Activated CD4-positive, alpha-beta T cell treated with anti-CD3 and anti-CD28 coated beads, Interleukin-2, amount 10 ng/mL, durations not matched to agents 7 days and 5 days (primary cell): ENCODE measurements around the gene CAMKMT. TPM values are rescaled to one million over a fixed set of nuclear protein-coding genes. Genes with fewer than 3 reads are reported as not detected.

ENCODE experiments used
- CTCF ChIA-PET: fragments of 350-600 bp; sonication (Branson Sonifier 250); formaldehyde crosslinking; loops from one replicate; lab custom pipeline; 2021; ENCODE audit warnings: antibody characterized with exemption; lab: Charles Lee
- POLR2A ChIA-PET: fragments of 350-600 bp; sonication (Branson Sonifier 250); formaldehyde crosslinking; loops from one replicate; lab custom pipeline; 2021; ENCODE audit warnings: antibody characterized with exemption; lab: Charles Lee
- DNase-seq: peaks from one replicate; pipeline ENCODE4 v3.0.0-alpha.2; 2020
- H3K27ac Mint-ChIP-seq: one replicate; pipeline ENCODE4 v1.8.0; 2021; ENCODE audit warnings: mild to moderate bottlenecking, moderate library complexity, mixed read lengths
- H3K27me3 Mint-ChIP-seq: one replicate; pipeline ENCODE4 v1.8.0; 2021; ENCODE audit warnings: mixed read lengths
- H3K36me3 Mint-ChIP-seq: one replicate; pipeline ENCODE4 v1.8.0; 2021; ENCODE audit warnings: low read depth, mixed read lengths
- H3K4me1 Mint-ChIP-seq: one replicate; pipeline ENCODE4 v1.8.0; 2021; ENCODE audit warnings: mixed read lengths
- H3K4me3 Mint-ChIP-seq: one replicate; pipeline ENCODE4 v1.8.0; 2021; ENCODE audit warnings: mild to moderate bottlenecking, moderate library complexity, mixed read lengths
- H3K9me3 Mint-ChIP-seq: one replicate; pipeline ENCODE4 v1.8.0; 2021; ENCODE audit warnings: mixed read lengths
- total RNA-seq, 2 experiments: library from RNA; stranded (reverse); gene quantifications; one replicate each; pipeline ENCODE4 v1.2.3, GENCODE V29; 2021

Gene CAMKMT
- total RNA-seq, 2 experiments from 2014 or later = 12.1 to 13.7 TPM

GRCh38 chr2:44420725-44421124 is 59.0 kb downstream of the CAMKMT start:
- peaks cover 3% of the 10 kb centered on the region for H3K9me3 Mint-ChIP-seq
- H3K4me1 Mint-ChIP-seq = no peaks in the 10 kb centered on the region
- ChIA-PET POLR2A (no interaction called here), CTCF (interaction anchor here (0.8 kb wide), 1 partner anchor 534 kb away, joined by 4 read pairs; no protein-coding TSS in a partner anchor)
- H3K36me3 Mint-ChIP-seq = peaks cover 3% of the 10 kb centered on the region
- H3K27ac Mint-ChIP-seq = no peak overlapping the region
- no peak overlapping the region for H3K4me3 Mint-ChIP-seq
- no peak for DNase-seq
- H3K27me3 Mint-ChIP-seq = no peaks in the 10 kb centered on the region

- Mint-ChIP-seq H3K27ac (no peak overlapping the region), H3K4me1 (no peaks in the 10 kb centered on the region), H3K36me3 (peaks cover 3% of the 10 kb centered on the region), H3K9me3 (peaks cover 3% of the 10 kb centered on the region), H3K4me3 (no peak overlapping the region), H3K27me3 (no peaks in the 10 kb centered on the region)
- no peak for DNase-seq
- ChIA-PET POLR2A (no interaction called here), CTCF (no interaction called here)
Observed at GRCh38 chr2:44424211-44424610, 62.5 kb downstream of the CAMKMT start.

- H3K36me3 Mint-ChIP-seq = no peaks in the 10 kb centered on the region
- ChIA-PET CTCF (interaction anchor here (0.6 to 1.4 kb wide), 2 partner anchors 27 to 50 kb away, joined by 3 to 4 read pairs; no protein-coding TSS in a partner anchor), POLR2A (no interaction called here)
- H3K9me3 Mint-ChIP-seq = peaks cover 3% of the 10 kb centered on the region
- no peaks in the 10 kb centered on the region for H3K27me3 Mint-ChIP-seq
- no peak for DNase-seq
- no peak overlapping the region for H3K4me3 Mint-ChIP-seq
- H3K4me1 Mint-ChIP-seq = no peaks in the 10 kb centered on the region
- no peak overlapping the region for H3K27ac Mint-ChIP-seq
Observed at GRCh38 chr2:44429034-44429433, 67.3 kb downstream of the CAMKMT start.

- H3K4me1 Mint-ChIP-seq = no peaks in the 10 kb centered on the region
- no peak for DNase-seq
- ChIA-PET CTCF (interaction anchor here (1.4 kb wide), 2 partner anchors 13 to 25 kb away, joined by 3 read pairs; no protein-coding TSS in a partner anchor), POLR2A (no interaction called here)
- no peaks in the 10 kb centered on the region for H3K27me3 Mint-ChIP-seq
- no peaks in the 10 kb centered on the region for H3K36me3 Mint-ChIP-seq
- H3K9me3 Mint-ChIP-seq = no peaks in the 10 kb centered on the region
- H3K4me3 Mint-ChIP-seq = no peak overlapping the region
- H3K27ac Mint-ChIP-seq = no peak overlapping the region
Observed at GRCh38 chr2:44430342-44430741, 68.6 kb downstream of the CAMKMT start.

GRCh38 chr2:44433895-44434294 is 72.1 kb downstream of the CAMKMT start:
- no peak overlapping the region for H3K4me3 Mint-ChIP-seq
- H3K4me1 Mint-ChIP-seq = no peaks in the 10 kb centered on the region
- no peaks in the 10 kb centered on the region for H3K27me3 Mint-ChIP-seq
- POLR2A ChIA-PET = no interaction called here
- peaks cover 3% of the 10 kb centered on the region for H3K36me3 Mint-ChIP-seq
- no peak overlapping the region for H3K27ac Mint-ChIP-seq
- no peak for DNase-seq
- H3K9me3 Mint-ChIP-seq = no peaks in the 10 kb centered on the region
- CTCF ChIA-PET = no interaction called here

- Mint-ChIP-seq H3K36me3 (peaks cover 14% of the 10 kb centered on the region), H3K27ac (no peak overlapping the region), H3K4me3 (no peak overlapping the region), H3K27me3 (no peaks in the 10 kb centered on the region), H3K4me1 (no peaks in the 10 kb centered on the region), H3K9me3 (no peaks in the 10 kb centered on the region)
- CTCF ChIA-PET = interaction anchor here (0.6 kb wide), 2 partner anchors 24 to 85 kb away, joined by 3 read pairs; no protein-coding TSS in a partner anchor
- POLR2A ChIA-PET = no interaction called here
- no peak for DNase-seq
Observed at GRCh38 chr2:44441200-44441599, 79.5 kb downstream of the CAMKMT start.

GRCh38 chr2:44442019-44442418 is 80.3 kb downstream of the CAMKMT start:
- no peak overlapping the region for H3K4me3 Mint-ChIP-seq
- H3K27ac Mint-ChIP-seq = no peak overlapping the region
- no peaks in the 10 kb centered on the region for H3K9me3 Mint-ChIP-seq
- H3K27me3 Mint-ChIP-seq = no peaks in the 10 kb centered on the region
- no peaks in the 10 kb centered on the region for H3K4me1 Mint-ChIP-seq
- ChIA-PET CTCF (interaction anchor here (0.6 kb wide), 1 partner anchor 24 kb away, joined by 3 read pairs; no protein-coding TSS in a partner anchor), POLR2A (no interaction called here)
- peaks cover 18% of the 10 kb centered on the region for H3K36me3 Mint-ChIP-seq
- DNase-seq = no peak

GRCh38 chr2:44443517-44443916 is 81.8 kb downstream of the CAMKMT start:
- no peak for DNase-seq
- CTCF ChIA-PET = interaction anchor here (1.0 to 2.1 kb wide), 2 partner anchors 13 to 21 kb away, joined by 3 to 5 read pairs; no protein-coding TSS in a partner anchor
- no peaks in the 10 kb centered on the region for H3K9me3 Mint-ChIP-seq
- peaks cover 18% of the 10 kb centered on the region for H3K36me3 Mint-ChIP-seq
- H3K27ac Mint-ChIP-seq = no peak overlapping the region
- H3K4me3 Mint-ChIP-seq = no peak overlapping the region
- H3K4me1 Mint-ChIP-seq = no peaks in the 10 kb centered on the region
- POLR2A ChIA-PET = no interaction called here
- no peaks in the 10 kb centered on the region for H3K27me3 Mint-ChIP-seq

GRCh38 chr2:44444881-44445280 is 83.1 kb downstream of the CAMKMT start:
- Mint-ChIP-seq H3K4me1 (no peaks in the 10 kb centered on the region), H3K27me3 (no peaks in the 10 kb centered on the region), H3K36me3 (peaks cover 12% of the 10 kb centered on the region), H3K4me3 (no peak overlapping the region), H3K9me3 (no peaks in the 10 kb centered on the region), H3K27ac (no peak overlapping the region)
- no peak for DNase-seq
- ChIA-PET POLR2A (no interaction called here), CTCF (interaction anchor here (2.1 kb wide), 1 partner anchor 20 kb away, joined by 5 read pairs; no protein-coding TSS in a partner anchor)

GRCh38 chr2:44448860-44449527 is 87.2 kb downstream of the CAMKMT start:
- Mint-ChIP-seq H3K36me3 (peaks cover 12% of the 10 kb centered on the region), H3K27ac (no peak overlapping the region), H3K4me3 (no peak overlapping the region), H3K27me3 (no peaks in the 10 kb centered on the region), H3K4me1 (no peaks in the 10 kb centered on the region), H3K9me3 (no peaks in the 10 kb centered on the region)
- no peak for DNase-seq
- CTCF ChIA-PET = no interaction called here
- POLR2A ChIA-PET = no interaction called here

- H3K27me3 Mint-ChIP-seq = no peaks in the 10 kb centered on the region
Observed at GRCh38 chr2:44450082-44450481, 88.3 kb downstream of the CAMKMT start.

GRCh38 chr2:44450806-44451205 is 89.1 kb downstream of the CAMKMT start:
- Mint-ChIP-seq H3K27ac (no peak overlapping the region), H3K36me3 (peaks cover 5% of the 10 kb centered on the region), H3K4me3 (no peak overlapping the region), H3K27me3 (no peaks in the 10 kb centered on the region), H3K4me1 (no peaks in the 10 kb centered on the region), H3K9me3 (no peaks in the 10 kb centered on the region)
- CTCF ChIA-PET = no interaction called here
- DNase-seq = no peak
- POLR2A ChIA-PET = no interaction called here

More at GRCh38 chr2:44450082-44450481, 88.3 kb downstream of the CAMKMT start:
- H3K27ac Mint-ChIP-seq = no peak overlapping the region
- H3K36me3 Mint-ChIP-seq = peaks cover 7% of the 10 kb centered on the region
- ChIA-PET POLR2A (no interaction called here), CTCF (no interaction called here)
- no peaks in the 10 kb centered on the region for H3K4me1 Mint-ChIP-seq
- H3K9me3 Mint-ChIP-seq = no peaks in the 10 kb centered on the region
- H3K4me3 Mint-ChIP-seq = no peak overlapping the region
- DNase-seq = no peak

- H3K27me3 Mint-ChIP-seq = no peaks in the 10 kb centered on the region
- ChIA-PET POLR2A (no interaction called here), CTCF (no interaction called here)
- H3K9me3 Mint-ChIP-seq = no peaks in the 10 kb centered on the region
- no peak overlapping the region for H3K4me3 Mint-ChIP-seq
- DNase-seq = no peak
- no peak overlapping the region for H3K27ac Mint-ChIP-seq
- no peaks in the 10 kb centered on the region for H3K4me1 Mint-ChIP-seq
- no peaks in the 10 kb centered on the region for H3K36me3 Mint-ChIP-seq
Observed at GRCh38 chr2:44452069-44452583, 90.4 kb downstream of the CAMKMT start.
